Mucosa of stomach (tissue), 1 donor: ENCODE data around the gene HS6ST3.

Experiments
- H3K27me3 ChIP-seq: one replicate; pipeline ENCODE4 v1.7.0; 2013; ENCODE audit warnings: mild to moderate bottlenecking, low read length; ENCODE audit not compliant: control insufficient read depth, insufficient read depth
- H3K36me3 ChIP-seq: one replicate; pipeline ENCODE4 v1.7.0; 2013; ENCODE audit warnings: low read length; ENCODE audit not compliant: control insufficient read depth, insufficient read depth
- H3K4me1 ChIP-seq: one replicate; pipeline ENCODE4 v1.7.0; 2013; ENCODE audit warnings: mild to moderate bottlenecking, low read length; ENCODE audit not compliant: control insufficient read depth, insufficient read depth
- H3K4me3 ChIP-seq: one replicate; pipeline ENCODE4 v1.7.0; 2013; ENCODE audit warnings: low read length
- H3K9ac ChIP-seq: one replicate; pipeline ENCODE4 v1.7.0; 2013; ENCODE audit warnings: mild to moderate bottlenecking, low read length, moderate library complexity
- H3K9me3 ChIP-seq: one replicate; pipeline ENCODE4 v1.7.0; 2013; ENCODE audit warnings: mild to moderate bottlenecking, low read length, moderate library complexity; ENCODE audit not compliant: control insufficient read depth
- donor health status: Pancreatic carcinoma.

HS6ST3 gene

DNA sequence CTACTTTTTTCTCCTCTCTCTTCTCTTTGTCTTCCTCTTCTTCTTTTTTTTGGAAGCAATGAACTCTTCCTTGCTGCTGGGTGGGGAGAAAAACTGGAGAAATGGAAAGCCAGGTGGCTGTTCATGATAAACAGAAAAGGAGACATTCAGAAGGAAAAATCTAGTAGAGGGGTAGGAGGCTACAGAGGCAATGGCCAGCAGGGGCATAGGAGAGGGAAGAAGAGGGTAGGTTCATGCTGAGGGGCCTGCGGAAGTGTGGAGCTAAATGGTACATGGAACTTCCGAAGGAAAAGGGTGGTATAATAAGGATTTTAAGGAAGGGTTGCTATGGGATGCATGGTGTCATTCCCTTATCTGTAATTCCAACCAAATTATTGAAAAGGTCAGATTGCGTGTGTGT, 17.5 kb upstream of the HS6ST3 start:
- H3K9me3 ChIP-seq = no peaks in the 10 kb centered on the region
- no peaks in the 10 kb centered on the region for H3K27me3 ChIP-seq
- H3K9ac ChIP-seq = no peak overlapping the region
- H3K4me3 ChIP-seq = no peak overlapping the region
- no peaks in the 10 kb centered on the region for H3K36me3 ChIP-seq
- H3K4me1 ChIP-seq = no peaks in the 10 kb centered on the region

GRCh38 chr13:96075953-96076543, 13.9 kb upstream of the HS6ST3 start:
- H3K4me3 ChIP-seq = no peak overlapping the region
- no peaks in the 10 kb centered on the region for H3K36me3 ChIP-seq
- no peak overlapping the region for H3K9ac ChIP-seq
- H3K4me1 ChIP-seq = no peaks in the 10 kb centered on the region
- no peaks in the 10 kb centered on the region for H3K9me3 ChIP-seq
- H3K27me3 ChIP-seq = no peaks in the 10 kb centered on the region

DNA sequence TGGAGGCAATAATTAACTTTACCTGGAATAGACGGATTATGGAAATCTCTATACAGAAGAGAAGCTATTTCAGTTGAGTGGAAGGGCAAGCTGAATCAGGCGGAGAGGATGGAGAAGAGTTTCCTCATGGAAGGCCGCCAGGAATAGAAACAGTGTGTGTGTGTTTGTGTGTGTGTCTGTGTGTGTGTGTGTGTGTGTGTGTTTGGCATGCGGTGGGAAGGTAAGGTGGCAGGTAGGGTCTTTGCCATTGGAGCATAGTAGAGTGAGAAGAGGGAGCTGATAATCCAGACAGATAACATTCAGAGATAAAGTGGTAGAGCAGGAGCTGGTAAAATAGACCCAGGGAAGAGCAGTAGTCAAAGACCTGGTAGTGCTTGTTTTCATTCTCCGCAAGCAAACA, 9.2 kb upstream of the HS6ST3 start:
- Histone ChIP-seq H3K36me3 (no peaks in the 10 kb centered on the region), H3K4me1 (no peaks in the 10 kb centered on the region), H3K27me3 (no peaks in the 10 kb centered on the region), H3K4me3 (no peak overlapping the region), H3K9ac (no peak overlapping the region), H3K9me3 (no peaks in the 10 kb centered on the region)

DNA sequence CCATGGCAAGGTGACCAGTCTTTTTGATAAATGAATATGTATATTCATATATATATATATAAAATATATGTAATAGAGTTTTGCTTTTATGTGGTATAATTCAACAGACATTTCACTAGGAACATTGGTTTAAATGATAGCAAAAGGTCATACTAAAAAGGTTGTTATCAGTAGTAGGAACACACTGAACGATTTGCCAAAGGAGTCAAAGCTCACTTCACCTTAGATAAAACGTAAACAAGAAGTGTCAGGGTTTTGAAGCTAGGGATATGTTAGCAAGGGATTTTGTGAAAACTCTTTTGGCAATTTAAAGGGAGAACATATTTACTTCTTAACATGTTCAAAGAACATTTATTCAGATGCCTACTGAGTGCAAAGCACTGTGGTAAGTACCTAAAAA, 8.0 kb upstream of the HS6ST3 start:
- no peak overlapping the region for H3K9ac ChIP-seq

GRCh38 chr13:96082640-96083039, 7.3 kb upstream of the HS6ST3 start:
- Histone ChIP-seq H3K9me3 (no peaks in the 10 kb centered on the region), H3K4me3 (no peak overlapping the region), H3K36me3 (no peaks in the 10 kb centered on the region), H3K9ac (no peak overlapping the region), H3K4me1 (no peaks in the 10 kb centered on the region), H3K27me3 (peaks cover 2% of the 10 kb centered on the region)

More for the DNA sequence above, 8.0 kb upstream of the HS6ST3 start:
- H3K9me3 ChIP-seq = no peaks in the 10 kb centered on the region
- H3K4me1 ChIP-seq = no peaks in the 10 kb centered on the region
- H3K27me3 ChIP-seq = no peaks in the 10 kb centered on the region
- H3K36me3 ChIP-seq = no peaks in the 10 kb centered on the region
- no peak overlapping the region for H3K4me3 ChIP-seq

- Histone ChIP-seq H3K27me3 (peaks cover 34% of the 10 kb centered on the region), H3K9ac (no peak overlapping the region), H3K4me1 (peaks cover 5% of the 10 kb centered on the region), H3K9me3 (no peaks in the 10 kb centered on the region), H3K4me3 (no peak overlapping the region), H3K36me3 (no peaks in the 10 kb centered on the region)
These were observed 3.2 kb upstream of the HS6ST3 start for GRCh38 chr13:96086736-96087135.

DNA sequence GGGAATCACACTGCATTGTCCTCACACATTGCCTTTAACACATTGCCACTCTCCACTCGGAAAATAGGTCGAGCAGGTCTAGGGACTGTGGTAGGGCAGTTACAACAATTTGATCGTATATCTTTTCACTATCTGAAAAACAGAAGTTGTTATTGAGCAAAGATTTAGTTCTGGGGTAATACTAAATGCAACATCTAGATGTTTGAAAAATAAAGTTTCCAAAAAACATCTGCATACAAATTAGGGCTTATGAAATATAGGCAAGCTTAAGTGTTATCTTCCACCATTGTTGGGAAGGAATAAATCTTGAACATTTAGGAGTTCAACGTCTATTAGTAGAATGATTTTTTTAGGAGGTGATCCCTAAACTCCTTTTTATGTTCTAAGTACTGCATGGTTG, 768 bp upstream of the HS6ST3 start:
- Histone ChIP-seq H3K4me3 (no peak overlapping the region), H3K36me3 (no peaks in the 10 kb centered on the region)

DNA sequence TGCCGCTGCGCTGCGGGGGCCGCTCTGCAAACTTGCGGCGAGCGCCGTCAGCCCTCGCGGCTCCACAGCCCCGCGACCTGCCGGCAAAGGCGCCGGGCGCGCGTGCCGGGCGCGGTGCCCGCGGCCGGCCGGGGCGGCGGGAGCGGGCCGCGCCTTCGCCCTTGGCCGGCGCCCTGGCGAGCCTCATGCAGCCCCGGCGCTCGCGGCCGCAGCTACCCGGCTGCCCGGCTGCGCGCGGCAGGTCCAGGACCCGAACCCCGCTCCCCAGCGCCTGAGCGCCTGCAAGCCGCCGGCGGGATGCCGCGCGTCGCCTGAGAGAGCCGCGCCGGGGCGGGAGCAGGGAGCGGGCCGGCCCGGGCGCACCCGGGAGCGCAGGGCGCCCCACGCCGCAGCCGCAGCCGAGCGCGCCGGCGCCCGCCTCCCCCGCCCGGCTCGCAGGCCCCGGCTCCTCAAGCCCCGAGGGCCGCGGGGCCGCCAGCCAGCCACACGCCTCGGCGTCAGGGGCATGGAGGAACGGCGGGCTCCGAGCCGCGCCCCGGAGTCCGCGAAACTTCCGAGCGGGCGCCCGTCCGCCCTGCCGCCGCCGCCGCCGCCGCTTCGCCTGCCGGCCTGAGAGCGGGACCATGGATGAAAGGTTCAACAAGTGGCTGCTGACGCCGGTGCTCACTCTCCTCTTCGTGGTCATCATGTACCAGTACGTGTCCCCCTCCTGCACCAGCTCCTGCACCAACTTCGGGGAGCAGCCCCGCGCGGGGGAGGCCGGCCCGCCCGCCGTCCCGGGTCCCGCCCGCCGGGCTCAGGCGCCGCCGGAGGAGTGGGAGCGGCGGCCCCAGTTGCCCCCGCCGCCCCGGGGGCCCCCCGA, 564 bp downstream of the HS6ST3 start:
- Histone ChIP-seq H3K36me3 (no peaks in the 10 kb centered on the region), H3K27me3 (peaks cover 58% of the 10 kb centered on the region), H3K4me3 (no peak overlapping the region), H3K9me3 (no peaks in the 10 kb centered on the region), H3K9ac (no peak overlapping the region), H3K4me1 (peaks cover 5% of the 10 kb centered on the region)

More for the DNA sequence above, 768 bp upstream of the HS6ST3 start:
- Histone ChIP-seq H3K27me3 (peaks cover 54% of the 10 kb centered on the region), H3K9ac (no peak overlapping the region), H3K9me3 (no peaks in the 10 kb centered on the region), H3K4me1 (peaks cover 5% of the 10 kb centered on the region)

GRCh38 chr13:96091164-96092117, 1.5 kb downstream of the HS6ST3 start:
- Histone ChIP-seq H3K4me1 (peaks cover 5% of the 10 kb centered on the region), H3K9me3 (no peaks in the 10 kb centered on the region), H3K4me3 (no peak overlapping the region), H3K36me3 (no peaks in the 10 kb centered on the region), H3K27me3 (peaks cover 58% of the 10 kb centered on the region), H3K9ac (no peak overlapping the region)

DNA sequence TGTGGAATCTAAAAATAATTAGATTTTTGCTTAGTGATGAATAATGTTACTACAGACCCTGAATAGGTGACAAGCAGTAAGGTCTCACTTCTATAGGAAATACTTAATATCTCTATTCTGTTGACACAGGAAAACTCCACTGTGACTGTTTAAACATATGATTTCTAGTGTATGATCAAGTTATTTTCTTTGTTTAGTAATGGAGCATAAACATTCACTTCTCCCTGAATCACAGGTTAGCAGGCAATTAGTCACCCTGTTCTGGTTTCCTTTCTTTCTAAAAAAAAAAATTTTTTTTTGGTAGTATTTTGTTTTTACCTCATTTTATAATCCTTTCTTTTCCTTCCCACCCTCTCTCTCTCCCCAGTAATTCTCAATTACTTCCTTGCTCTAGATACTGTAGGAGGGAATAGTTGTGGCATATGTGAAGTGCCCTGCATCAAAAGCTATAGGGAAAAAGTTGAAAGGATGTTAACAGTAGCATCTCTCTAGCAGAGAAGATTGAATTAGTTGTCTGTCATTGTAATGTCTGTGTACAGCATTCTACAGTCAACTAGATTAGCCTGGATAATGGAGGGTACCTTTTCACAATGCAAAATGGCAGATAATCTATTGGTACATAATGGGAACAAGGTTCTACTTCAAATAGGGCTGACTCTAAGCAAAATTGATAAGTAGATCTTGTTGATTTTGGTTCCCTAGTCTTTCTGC, 3.5 kb downstream of the HS6ST3 start:
- Histone ChIP-seq H3K36me3 (no peaks in the 10 kb centered on the region), H3K4me3 (no peak overlapping the region), H3K9ac (no peak overlapping the region), H3K4me1 (peaks cover 5% of the 10 kb centered on the region), H3K27me3 (peaks cover 50% of the 10 kb centered on the region), H3K9me3 (no peaks in the 10 kb centered on the region)

- Histone ChIP-seq H3K4me1 (no peaks in the 10 kb centered on the region), H3K27me3 (no peaks in the 10 kb centered on the region), H3K9ac (no peak overlapping the region), H3K4me3 (no peak overlapping the region), H3K9me3 (no peaks in the 10 kb centered on the region), H3K36me3 (no peaks in the 10 kb centered on the region)
These were observed 10.7 kb downstream of the HS6ST3 start for GRCh38 chr13:96100457-96101220.
